DND-41 (cell line): ENCODE measurements around the gene CCNY.

ENCODE experiments used
- EZH2 ChIP-seq: IDR thresholded peaks from 3 replicates; pipeline ENCODE4 v1.6.1; 2012; ENCODE audit warnings: borderline replicate concordance, low read depth, mild to moderate bottlenecking, moderate library complexity, low read length, inconsistent platforms; ENCODE audit not compliant: severe bottlenecking
- TF ChIP-seq, protein P1 (sequence below): IDR thresholded peaks from 2 replicates; pipeline ENCODE4 v1.5.1; 2012; ENCODE audit warnings: borderline replicate concordance, low read length, moderate library complexity, mild to moderate bottlenecking; ENCODE audit not compliant: poor library complexity, severe bottlenecking; ENCODE audit errors: extremely low read depth

- no peak for TF ChIP-seq EZH2
- TF ChIP-seq, protein P1, sequence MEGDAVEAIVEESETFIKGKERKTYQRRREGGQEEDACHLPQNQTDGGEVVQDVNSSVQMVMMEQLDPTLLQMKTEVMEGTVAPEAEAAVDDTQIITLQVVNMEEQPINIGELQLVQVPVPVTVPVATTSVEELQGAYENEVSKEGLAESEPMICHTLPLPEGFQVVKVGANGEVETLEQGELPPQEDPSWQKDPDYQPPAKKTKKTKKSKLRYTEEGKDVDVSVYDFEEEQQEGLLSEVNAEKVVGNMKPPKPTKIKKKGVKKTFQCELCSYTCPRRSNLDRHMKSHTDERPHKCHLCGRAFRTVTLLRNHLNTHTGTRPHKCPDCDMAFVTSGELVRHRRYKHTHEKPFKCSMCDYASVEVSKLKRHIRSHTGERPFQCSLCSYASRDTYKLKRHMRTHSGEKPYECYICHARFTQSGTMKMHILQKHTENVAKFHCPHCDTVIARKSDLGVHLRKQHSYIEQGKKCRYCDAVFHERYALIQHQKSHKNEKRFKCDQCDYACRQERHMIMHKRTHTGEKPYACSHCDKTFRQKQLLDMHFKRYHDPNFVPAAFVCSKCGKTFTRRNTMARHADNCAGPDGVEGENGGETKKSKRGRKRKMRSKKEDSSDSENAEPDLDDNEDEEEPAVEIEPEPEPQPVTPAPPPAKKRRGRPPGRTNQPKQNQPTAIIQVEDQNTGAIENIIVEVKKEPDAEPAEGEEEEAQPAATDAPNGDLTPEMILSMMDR, result no peak
These were observed 103.7 kb downstream of the CCNY start for GRCh38 chr10:35440016-35440415.
